DMS153 treated with DMSO at 0.1 percent for 48 hours (cell line): ENCODE data around the gene DLGAP1.
"Not testable (repeated sequence)": the region's sequence is repeated elsewhere in the genome, so short reads cannot be mapped to it uniquely, and the experiment has no call there.

Source experiments
- DNase-seq: peaks from one replicate; lab custom pipeline; 2025; ENCODE audit not compliant: unreplicated experiment; lab: John Stamatoyannopoulos, UW

Gene DLGAP1

GRCh38 chr18:4455113-4455811 lies at the start of gene DLGAP1:
TSS of gene DLGAP1 (minus strand) at chr18:4455307.
- DNase-seq = no peak

GRCh38 chr18:4494703-4495284 lies 39.7 kb upstream of the DLGAP1 start:
- not testable (repeated sequence) for DNase-seq

GRCh38 chr18:4468511-4468910 lies 13.4 kb upstream of the DLGAP1 start:
- DNase-seq = no peak

GRCh38 chr18:4454537-4455112 lies 482 bp downstream of the DLGAP1 start:
- no peak for DNase-seq

DNA sequence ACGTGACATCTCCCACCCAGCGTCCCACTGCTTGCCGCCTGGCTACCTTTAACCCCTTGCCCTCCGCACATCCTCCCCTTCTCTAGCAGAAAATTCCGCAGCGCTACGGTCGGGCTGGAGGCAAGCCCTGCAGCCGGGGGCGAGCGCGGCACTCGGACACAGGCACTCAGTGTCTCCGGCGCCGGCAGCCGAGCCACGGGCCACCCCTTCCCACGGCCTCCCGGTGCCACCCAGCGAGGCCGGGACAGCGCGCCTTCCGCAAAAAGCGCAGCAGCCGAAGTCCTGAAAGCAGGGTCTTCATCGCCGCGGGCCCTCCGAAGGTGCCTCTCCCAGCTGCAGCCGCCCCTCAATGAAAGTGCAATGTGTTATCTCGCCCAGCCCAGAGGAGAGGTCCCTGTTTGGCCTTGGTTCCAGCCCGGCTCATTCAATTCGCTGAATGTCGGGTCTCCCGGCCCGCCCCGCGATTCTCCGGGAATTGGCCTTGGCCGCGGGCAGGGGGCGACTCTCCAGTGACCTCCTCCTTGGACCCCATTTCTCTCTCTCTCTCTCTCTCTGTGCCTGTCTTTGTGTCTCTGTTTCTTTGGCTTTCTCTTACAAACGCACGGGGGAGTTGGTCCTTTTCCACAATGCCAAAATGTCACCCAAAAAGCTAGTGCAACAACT lies 1.1 kb downstream of the DLGAP1 start:
- DNase-seq = no peak

DNA sequence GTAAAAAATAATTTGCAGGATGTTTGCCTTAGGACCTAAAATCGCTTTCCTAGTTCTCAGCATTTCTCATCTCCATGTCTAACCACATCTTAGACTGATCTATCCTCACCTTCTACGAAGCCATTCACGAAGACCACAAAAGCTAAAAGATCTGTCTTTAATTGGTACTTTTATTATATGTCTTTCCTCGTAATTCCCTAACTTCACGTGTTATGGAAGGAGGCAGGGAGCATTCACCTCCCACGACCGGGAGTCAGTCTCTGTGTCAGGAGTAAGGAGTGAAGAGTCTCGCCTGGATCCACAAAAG lies 1.6 kb downstream of the DLGAP1 start:
- DNase-seq = no peak

- no peak for DNase-seq
These were observed 4.9 kb downstream of the DLGAP1 start for GRCh38 chr18:4450065-4450658.

DNA sequence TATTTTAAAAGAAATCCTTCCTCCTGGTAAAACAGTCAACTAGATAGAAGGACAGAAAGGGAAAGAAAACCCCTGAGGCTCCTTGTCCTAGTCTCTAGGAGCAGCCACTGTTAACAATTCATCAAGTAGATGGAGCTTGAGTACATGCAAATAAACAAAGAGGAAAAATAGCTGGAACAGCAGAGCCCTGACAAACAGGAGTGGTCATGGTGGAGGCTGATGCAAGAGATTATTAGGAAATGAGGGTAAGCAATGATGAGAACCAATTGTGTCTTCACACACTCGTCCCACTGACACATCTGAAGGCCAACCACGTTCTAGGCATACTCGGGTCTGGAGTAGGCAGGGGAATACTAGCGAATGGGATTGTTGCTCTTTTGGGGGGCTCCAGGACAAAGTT lies 9.2 kb downstream of the DLGAP1 start:
- DNase-seq = no peak

DNA sequence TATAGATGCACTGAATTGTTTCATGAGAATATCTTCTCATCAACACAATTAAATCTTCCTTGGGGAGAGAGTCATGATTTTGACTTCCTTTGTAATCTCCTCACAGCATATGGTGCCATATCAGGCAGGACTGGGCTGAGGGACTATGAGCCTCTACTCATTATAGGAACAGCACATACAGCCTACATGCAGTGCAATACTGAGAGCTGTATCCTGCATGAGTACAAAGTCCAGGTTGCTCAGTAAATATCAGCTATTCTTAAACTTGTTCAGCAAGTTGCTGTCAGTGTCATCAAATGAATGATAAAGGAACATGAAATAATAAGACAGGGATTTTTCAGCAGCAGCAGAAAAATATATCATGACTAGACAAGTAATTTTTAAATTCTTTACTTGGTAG lies 10.8 kb downstream of the DLGAP1 start:
- DNase-seq = no peak

DNA sequence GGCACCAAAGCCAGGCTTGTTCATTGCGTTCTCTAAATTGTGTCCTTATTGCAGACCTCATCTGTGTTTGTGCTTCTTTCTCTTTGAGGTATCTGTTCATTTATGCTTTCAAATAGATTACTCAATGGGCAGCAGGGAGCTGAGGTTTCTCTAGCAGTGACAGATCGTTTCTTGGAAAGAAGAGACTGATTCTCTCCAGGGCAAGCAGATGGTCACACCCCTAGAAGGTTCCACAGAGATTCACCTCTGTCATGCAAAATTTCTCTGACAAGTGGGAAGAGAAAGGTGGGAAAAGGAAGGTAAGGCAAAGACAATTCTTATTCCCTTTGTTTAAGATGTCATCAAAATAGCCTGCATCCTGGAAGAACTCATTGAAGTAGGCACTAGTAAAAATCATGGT lies 14.0 kb downstream of the DLGAP1 start:
- DNase-seq = no peak

DNA sequence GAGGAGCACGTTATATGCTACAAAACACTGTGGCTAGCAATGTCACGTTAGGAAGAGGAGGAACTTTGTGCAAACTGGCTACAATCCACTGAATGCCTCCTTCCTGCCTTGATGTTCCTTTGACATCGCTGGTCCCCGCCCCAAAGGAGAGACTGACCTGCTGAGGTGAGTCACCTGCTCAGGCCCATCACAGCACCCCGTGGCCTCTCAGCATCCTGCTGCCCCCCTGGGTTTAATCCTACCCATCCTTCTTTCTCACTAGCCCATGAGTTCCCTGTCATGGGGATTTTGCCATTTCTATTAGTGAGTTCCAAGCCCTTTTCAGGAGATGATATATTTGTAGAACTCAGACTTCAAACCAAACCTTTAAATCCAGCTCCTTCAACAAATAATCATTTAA lies 16.2 kb downstream of the DLGAP1 start:
- DNase-seq = no peak

GRCh38 chr18:4433717-4434116 lies 21.4 kb downstream of the DLGAP1 start:
- no peak for DNase-seq

- DNase-seq = no peak
These were observed 24.3 kb downstream of the DLGAP1 start for GRCh38 chr18:4430836-4431235.

DNA sequence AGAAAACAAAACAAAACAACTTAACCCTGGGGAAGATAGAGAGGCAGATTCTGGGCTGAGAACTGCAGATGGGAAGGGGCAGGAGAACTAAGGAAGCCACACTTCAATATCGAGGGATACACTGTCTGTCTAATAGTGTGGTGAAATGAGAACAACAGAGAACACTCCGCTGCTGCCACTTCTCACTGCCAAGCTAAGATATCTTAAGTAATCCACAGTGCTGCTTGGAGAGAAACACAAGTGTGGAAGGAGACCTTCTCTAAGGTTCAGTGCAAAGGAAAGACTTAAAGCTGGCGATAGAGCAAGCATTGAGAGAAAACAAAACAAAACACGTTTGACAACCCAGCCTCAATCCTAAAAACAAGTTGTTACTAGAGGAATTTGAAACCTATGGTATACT lies 37.4 kb downstream of the DLGAP1 start:
- DNase-seq = no peak

DNA sequence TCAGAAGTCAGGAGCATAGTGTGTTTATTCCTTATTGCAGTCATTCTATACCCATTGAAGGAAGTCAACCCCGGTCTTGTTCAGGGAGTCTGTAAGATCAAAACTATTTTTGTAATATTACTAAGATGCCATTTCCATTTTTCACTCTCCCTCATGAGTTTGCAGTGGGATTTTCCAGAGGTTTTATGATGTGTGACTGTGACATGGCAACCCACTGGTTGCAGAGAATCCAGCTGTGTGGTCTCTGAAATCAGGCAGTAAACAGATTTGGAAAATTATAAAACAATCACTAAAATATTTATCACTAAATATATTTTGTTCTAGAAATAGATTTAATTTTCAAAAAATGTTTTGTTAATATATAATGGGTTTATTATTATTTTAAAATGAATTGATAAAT lies 38.1 kb downstream of the DLGAP1 start:
- DNase-seq = no peak

DNA sequence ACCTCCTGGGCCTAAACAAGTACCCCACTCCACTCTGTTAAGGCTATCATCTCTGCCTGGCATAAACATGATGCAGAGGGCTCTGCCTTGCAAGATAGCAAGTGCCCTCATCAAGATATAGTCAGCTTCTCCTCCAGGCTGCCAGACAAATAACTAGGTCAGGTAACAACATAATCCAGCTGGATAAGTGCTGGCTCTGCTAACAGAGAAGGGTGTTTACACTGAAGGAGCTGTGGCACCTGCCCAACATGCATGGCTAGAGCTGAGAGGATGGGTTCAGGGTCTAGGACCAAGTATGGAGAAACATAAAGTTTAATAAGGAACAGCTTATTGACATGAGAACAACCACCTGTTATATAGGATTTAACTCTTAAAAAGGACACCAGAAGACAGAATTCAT lies 42.8 kb downstream of the DLGAP1 start:
- no peak for DNase-seq

DNA sequence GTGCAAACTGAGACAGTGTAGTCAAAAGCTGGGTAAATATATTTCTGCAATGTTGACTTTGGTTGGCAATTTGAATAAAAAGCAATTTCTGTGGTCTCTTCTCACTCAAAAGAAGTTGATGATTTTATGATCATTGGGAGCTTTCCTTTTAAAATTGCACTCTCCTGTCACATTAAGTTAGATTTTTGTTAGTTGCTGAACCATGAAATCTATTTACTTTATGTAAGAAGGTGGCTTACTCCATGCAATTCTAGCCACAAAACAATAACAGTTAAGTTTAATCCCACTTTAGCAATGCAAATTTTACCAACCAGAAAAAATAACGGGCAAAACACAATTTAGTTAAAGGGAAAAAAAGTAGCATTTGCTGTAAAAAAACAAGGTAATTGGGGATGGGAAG lies 48.3 kb downstream of the DLGAP1 start:
- no peak for DNase-seq

- no peak for DNase-seq
These were observed 49.1 kb downstream of the DLGAP1 start for GRCh38 chr18:4405965-4406364.

GRCh38 chr18:4403836-4404235 lies 51.3 kb downstream of the DLGAP1 start:
- DNase-seq = no peak

DNA sequence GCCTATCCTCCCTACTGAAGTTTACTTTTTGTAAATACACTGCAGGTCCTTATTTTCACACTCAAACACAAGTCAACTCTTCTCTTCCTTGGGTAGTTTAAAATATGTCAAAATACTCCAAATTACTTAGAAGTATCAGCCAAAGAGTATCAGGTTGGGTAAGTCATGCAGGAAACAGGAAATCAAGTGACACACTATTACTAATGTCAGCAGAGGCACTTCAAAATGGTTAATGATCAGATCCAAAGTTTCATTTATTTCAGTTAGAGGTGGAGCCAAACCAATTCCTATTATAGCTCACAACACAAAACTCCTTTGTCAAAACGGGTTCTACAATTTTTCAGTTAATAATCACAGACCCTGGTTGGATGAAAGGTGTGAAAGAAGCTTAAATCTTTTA lies 54.2 kb downstream of the DLGAP1 start:
- no peak for DNase-seq

- no peak for DNase-seq
These were observed 55.2 kb downstream of the DLGAP1 start for GRCh38 chr18:4399929-4400328.

GRCh38 chr18:4394700-4395099 lies 60.4 kb downstream of the DLGAP1 start:
- DNase-seq = no peak
